MM.1S (cell line): Measurements from ENCODE around the gene GLYATL1B.
"Not testable (repeated sequence)": the region's sequence is repeated elsewhere in the genome, so short reads cannot be mapped to it uniquely, and the experiment has no call there.

Source experiments
- DNase-seq: peaks from one replicate; pipeline ENCODE4 v3.0.0-alpha.2; 2015
- H2AFZ ChIP-seq: fragments of 300-600 bp; sonication (generic); 2 replicates; pipeline ENCODE4 v1.6.0; 2016; ENCODE audit warnings: antibody characterized with exemption, low read length
- H3F3A ChIP-seq: fragments of 300-600 bp; sonication (generic); 2 replicates; pipeline ENCODE4 v1.6.1; 2016; ENCODE audit warnings: mild to moderate bottlenecking, antibody characterized with exemption, low read length, moderate library complexity, mixed read lengths; ENCODE audit not compliant: insufficient read depth
- H3K27ac ChIP-seq: fragments of 300-600 bp; sonication (generic); 2 replicates; pipeline ENCODE4 v1.5.1; 2016; ENCODE audit warnings: mild to moderate bottlenecking, low read length
- H3K27me3 ChIP-seq: fragments of 300-600 bp; sonication (generic); replicated peaks from 2 replicates; pipeline ENCODE4 v1.6.0; 2016; ENCODE audit warnings: low read length; ENCODE audit not compliant: insufficient read depth
- H3K36me3 ChIP-seq: fragments of 300-600 bp; sonication (generic); replicated peaks from 2 replicates; pipeline ENCODE4 v1.6.1; 2016; ENCODE audit warnings: mild to moderate bottlenecking, low read length, mixed read lengths; ENCODE audit not compliant: insufficient read depth
- H3K4me1 ChIP-seq: fragments of 300-600 bp; sonication (generic); 2 replicates; pipeline ENCODE4 v1.6.1; 2016; ENCODE audit warnings: low read length, mixed read lengths
- H3K4me2 ChIP-seq: fragments of 300-600 bp; sonication (generic); 2 replicates; pipeline ENCODE4 v1.6.0; 2016; ENCODE audit warnings: low read depth, low read length
- H3K4me3 ChIP-seq: fragments of 300-600 bp; sonication (generic); 2 replicates; pipeline ENCODE4 v1.5.1; 2016; ENCODE audit warnings: low read length, mixed read lengths
- H3K79me2 ChIP-seq: fragments of 300-600 bp; sonication (generic); 2 replicates; pipeline ENCODE4 v1.6.1; 2016; ENCODE audit warnings: mixed run types, low read length, mixed read lengths
- H3K9ac ChIP-seq: fragments of 300-600 bp; sonication (generic); 2 replicates; pipeline ENCODE4 v1.6.1; 2016; ENCODE audit warnings: low read length, mixed read lengths
- H3K9me2 ChIP-seq: fragments of 300-600 bp; sonication (generic); replicated peaks from 2 replicates; pipeline ENCODE4 v1.6.1; 2016; ENCODE audit warnings: mild to moderate bottlenecking, low read length, mixed read lengths; ENCODE audit not compliant: insufficient read depth
- H3K9me3 ChIP-seq: fragments of 300-600 bp; sonication (generic); replicated peaks from 2 replicates; pipeline ENCODE4 v1.6.1; 2016; ENCODE audit warnings: mild to moderate bottlenecking, low read length, mixed read lengths; ENCODE audit not compliant: insufficient read depth
- H4K20me1 ChIP-seq: fragments of 300-600 bp; sonication (generic); 2 replicates; pipeline ENCODE4 v1.6.1; 2016; ENCODE audit warnings: mild to moderate bottlenecking, low read length, moderate library complexity, mixed read lengths; ENCODE audit not compliant: insufficient read depth
- CTCF ChIP-seq: fragments of 300-600 bp; sonication (generic); IDR thresholded peaks from 2 replicates; pipeline ENCODE4 v1.5.1; 2016; ENCODE audit warnings: antibody characterized with exemption, low read length, mixed read lengths
- EZH2 ChIP-seq: fragments of 300-600 bp; sonication (generic); optimal IDR thresholded peaks from 2 replicates; pipeline ENCODE3; 2017; ENCODE audit warnings: low read depth, mild to moderate bottlenecking, antibody characterized with exemption, low read length, mixed read lengths
- EZH2phosphoT487 ChIP-seq: fragments of 300-600 bp; sonication (generic); IDR thresholded peaks from 2 replicates; pipeline ENCODE4 v1.6.1; 2018; ENCODE audit warnings: antibody characterized with exemption, low read length

GLYATL1B gene

GRCh38 chr11:59088162-59088561, 2.1 kb downstream of the GLYATL1B start:
- H3K9me2 ChIP-seq: no peaks in the 10 kb centered on the region
- H2AFZ ChIP-seq: no peak overlapping the region
- no peaks in the 10 kb centered on the region for H3K36me3 ChIP-seq
- no peak for TF ChIP-seq CTCF
- no peak for TF ChIP-seq EZH2phosphoT487
- TF ChIP-seq EZH2: no peak
- no peaks in the 10 kb centered on the region for H3K4me1 ChIP-seq
- no peaks in the 10 kb centered on the region for H3K79me2 ChIP-seq
- no peak overlapping the region for H3K27ac ChIP-seq
- H3K9ac ChIP-seq: no peak overlapping the region
- H3K4me2 ChIP-seq: no peak overlapping the region
- no peak for DNase-seq
- H3K9me3 ChIP-seq: no peaks in the 10 kb centered on the region
- no peaks in the 10 kb centered on the region for H3K27me3 ChIP-seq
- H3F3A ChIP-seq: no peaks in the 10 kb centered on the region
- no peaks in the 10 kb centered on the region for H4K20me1 ChIP-seq
- no peak overlapping the region for H3K4me3 ChIP-seq

DNA sequence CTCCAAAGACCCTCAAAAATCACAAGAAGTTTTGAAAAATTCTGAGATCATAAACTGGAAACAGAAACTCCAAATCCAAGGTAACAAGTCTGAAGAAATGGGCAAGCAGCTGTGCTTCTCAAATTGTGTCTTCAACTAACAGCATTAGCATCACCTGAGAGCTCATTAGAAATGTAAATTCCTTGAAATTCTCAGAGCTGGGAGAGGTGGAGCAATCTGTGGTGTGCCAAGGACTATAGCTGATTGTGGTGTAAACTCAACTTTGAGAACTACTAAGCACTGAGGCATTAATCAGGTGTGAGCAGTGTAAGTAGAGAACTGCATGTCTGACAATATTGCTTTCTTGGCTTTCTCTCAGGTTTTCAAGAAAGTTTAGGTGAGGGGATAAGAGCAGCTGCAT, 7.5 kb downstream of the GLYATL1B start:
- Histone ChIP-seq H3K4me1 (peaks cover 11% of the 10 kb centered on the region), H3F3A (peaks cover 13% of the 10 kb centered on the region)
- not testable (repeated sequence) for H3K4me2 ChIP-seq, H3K27ac ChIP-seq, DNase-seq, H3K4me3 ChIP-seq, H3K9ac ChIP-seq, H2AFZ ChIP-seq, H3K27me3 ChIP-seq, H3K36me3 ChIP-seq, H3K9me3 ChIP-seq, H3K9me2 ChIP-seq, H3K79me2 ChIP-seq, H4K20me1 ChIP-seq

GRCh38 chr11:59095225-59095624, 9.1 kb downstream of the GLYATL1B start:
- not testable (repeated sequence) for H3K9me3 ChIP-seq, H3K9me2 ChIP-seq, H3K79me2 ChIP-seq, H3K27me3 ChIP-seq, DNase-seq, H3K4me3 ChIP-seq, H2AFZ ChIP-seq, H3K4me2 ChIP-seq, H3K36me3 ChIP-seq, H4K20me1 ChIP-seq, H3K27ac ChIP-seq, H3K9ac ChIP-seq
- H3F3A ChIP-seq: peaks cover 13% of the 10 kb centered on the region
- H3K4me1 ChIP-seq: peaks cover 17% of the 10 kb centered on the region

DNA sequence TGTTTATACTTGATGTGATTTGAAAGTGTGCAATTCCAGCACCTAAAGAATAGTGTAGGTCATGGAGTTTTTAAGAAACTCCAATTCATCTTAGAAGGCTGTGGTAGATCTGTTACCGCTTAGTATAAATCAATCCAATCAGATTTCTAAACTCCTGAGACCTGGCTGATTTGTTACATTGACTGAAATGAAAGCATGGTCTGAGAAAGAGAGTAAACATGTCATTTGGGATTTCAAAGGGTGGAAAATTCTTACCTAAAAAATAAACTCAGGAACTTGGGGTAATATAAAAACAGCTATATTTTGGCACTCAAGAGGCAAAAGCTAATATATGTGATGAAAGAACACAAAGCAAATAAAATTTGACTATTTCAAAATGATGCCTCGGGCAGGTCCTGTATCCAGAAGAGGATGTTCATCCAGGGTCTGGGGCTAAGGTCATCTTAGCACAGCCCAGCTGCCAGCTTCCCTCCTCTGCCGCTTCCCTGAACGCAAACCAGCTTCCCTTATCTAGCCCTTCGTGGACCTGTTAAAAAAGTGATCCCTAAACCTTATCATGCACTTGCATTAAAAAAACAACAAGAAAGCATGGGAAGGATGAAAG, 10.0 kb downstream of the GLYATL1B start:
- not testable (repeated sequence) for H3K9me2 ChIP-seq, H2AFZ ChIP-seq, H3K9ac ChIP-seq, H3K4me3 ChIP-seq, H3K36me3 ChIP-seq, H3K79me2 ChIP-seq, H4K20me1 ChIP-seq, DNase-seq, H3K27me3 ChIP-seq, H3K4me2 ChIP-seq, H3K27ac ChIP-seq, H3K9me3 ChIP-seq
- Histone ChIP-seq H3K4me1 (peaks cover 17% of the 10 kb centered on the region), H3F3A (peaks cover 13% of the 10 kb centered on the region)

- Histone ChIP-seq H3K36me3 (no peaks in the 10 kb centered on the region), H3K79me2 (no peaks in the 10 kb centered on the region), H3K27me3 (no peaks in the 10 kb centered on the region), H4K20me1 (no peaks in the 10 kb centered on the region), H3K9me3 (no peaks in the 10 kb centered on the region), H3K27ac (peak overlapping the region; percentile 84; the same call in 1 of the 2 replicates), H3K9me2 (no peaks in the 10 kb centered on the region), H3K9ac (no peak overlapping the region), H2AFZ (no peak overlapping the region), H3K4me2 (peak overlapping the region; percentile 49), H3F3A (peaks cover 23% of the 10 kb centered on the region), H3K4me3 (no peak overlapping the region), H3K4me1 (peaks cover 17% of the 10 kb centered on the region)
- peak; percentile 59 for DNase-seq
- TF ChIP-seq CTCF (peak; percentile 57), EZH2 (no peak)
Measured at GRCh38 chr11:59097113-59097708, 11.1 kb downstream of the GLYATL1B start.

DNA sequence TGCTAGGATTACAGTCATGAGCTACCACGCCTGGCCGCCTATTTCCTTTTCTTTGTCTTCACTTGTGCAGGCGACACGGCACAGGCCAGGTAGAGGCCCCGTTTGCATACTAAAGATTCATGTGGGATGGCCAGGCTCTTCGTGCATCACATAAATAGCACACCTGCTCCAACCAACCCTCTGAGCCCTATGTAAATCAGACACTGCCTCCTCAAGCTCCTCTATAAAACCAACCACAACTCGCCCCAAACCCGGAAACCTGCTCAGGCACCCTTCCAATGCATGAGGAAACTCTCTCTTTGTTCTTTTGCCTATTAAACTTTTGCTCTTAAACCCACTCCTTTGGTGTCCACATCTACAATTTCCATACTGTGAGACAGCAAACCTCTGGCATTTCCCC, 11.8 kb downstream of the GLYATL1B start:
- H3K4me3 ChIP-seq, H3K9ac ChIP-seq: not testable (repeated sequence)

More for the DNA sequence above, 11.8 kb downstream of the GLYATL1B start:
- peaks cover 30% of the 10 kb centered on the region for H3F3A ChIP-seq
- H3K27me3 ChIP-seq, H3K9me2 ChIP-seq, H4K20me1 ChIP-seq, H3K36me3 ChIP-seq, H3K9me3 ChIP-seq, H3K79me2 ChIP-seq: not testable (repeated sequence)
- 0 out of 2 replicates have a peak overlapping the region, but pooled peaks have one; percentile 52 for H2AFZ ChIP-seq
- H3K4me2 ChIP-seq: peak overlapping the region; percentile 66
- peak; percentile 95 for DNase-seq
- peak overlapping the region; percentile 84 for H3K27ac ChIP-seq
- H3K4me1 ChIP-seq: peaks cover 21% of the 10 kb centered on the region
